HepG2 (cell line): Measurements from ENCODE around the gene MYLK. TPM values are rescaled to one million over a fixed set of nuclear protein-coding genes. Genes with fewer than 3 reads are reported as not detected.

Source experiments
- ATAC-seq: fragments of 200-7000 bp; cut with Tn5 transposase; 3 replicates; pipeline ENCODE4 v1.9.1; 2020; ENCODE audit warnings: mild to moderate bottlenecking, moderate library complexity
- BruUV-seq: library from RNA; stranded (reverse); fragments of 400-500 nt; replicated peaks from 2 replicates; lab custom pipeline; 2021; lab: Mats Ljungman, UMichigan
- CTCF ChIA-PET: fragments of 300-600 bp; formaldehyde crosslinking; extraction: SDS; loops from one replicate; lab custom pipeline; 2021; ENCODE audit warnings: low total read pairs, inconsistent platforms, low intra/inter-chr PET ratio; lab: Yijun Ruan, JAX
- POLR2A ChIA-PET: fragments of 350-600 bp; sonication (Branson Sonifier 250); formaldehyde crosslinking; loops from one replicate; lab custom pipeline; 2020; ENCODE audit warnings: antibody characterized with exemption, inconsistent platforms; lab: Yijun Ruan, JAX
- DNase-seq: peaks from one replicate; pipeline ENCODE4 v3.0.0-alpha.2; 2015; ENCODE audit warnings: low spot score
- FAIRE-seq: peaks from 3 replicates; lab custom pipeline; 2011; peaks lifted over from hg19 to GRCh38; lab: Jason Lieb, UNC
- H2AFZ ChIP-seq: one replicate; pipeline ENCODE4 v1.6.1; 2011; ENCODE audit warnings: low read length, inconsistent platforms
- H3K27ac ChIP-seq: fragments of 300-600 bp; 3 replicates; pipeline ENCODE4 v1.8.0; 2011; ENCODE audit warnings: mixed run types, mild to moderate bottlenecking, mixed read lengths, low read length, inconsistent platforms; ENCODE audit not compliant: insufficient read depth; ENCODE audit errors: extremely low read length
- H3K27me3 ChIP-seq, 2 experiments: fragments of 200-600 bp in 1 of 2; 2 replicates in 1 of 2; 3 replicates in 1 of 2; pipeline versions ENCODE4 v1.6.0 to v1.8.0; 2011; ENCODE audit warnings: low read length in 2 of 2, mild to moderate bottlenecking in 2 of 2, moderate library complexity in 2 of 2, inconsistent platforms in 1 of 2; ENCODE audit not compliant: insufficient read depth in 2 of 2, control insufficient read depth in 1 of 2
- H3K36me3 ChIP-seq, 2 experiments: fragments of 200-600 bp in 1 of 2; replicated peaks in 1 of 2; 2 replicates in 1 of 2; 3 replicates in 1 of 2; pipeline versions ENCODE4 v1.5.1 to v1.8.0; 2011; ENCODE audit warnings: low read length in 2 of 2, inconsistent platforms in 1 of 2; ENCODE audit not compliant: insufficient read depth in 2 of 2, control insufficient read depth in 1 of 2
- H3K4me1 ChIP-seq: 2 replicates; pipeline ENCODE4 v1.5.1; 2012; ENCODE audit warnings: low read length, inconsistent platforms; ENCODE audit not compliant: insufficient read depth
- H3K4me2 ChIP-seq: 2 replicates; pipeline ENCODE4 v1.6.0; 2011; ENCODE audit warnings: low read depth, low read length, inconsistent platforms
- H3K4me3 ChIP-seq, 3 experiments: fragments of 200-600 bp in 1 of 3; sonication (generic), shearing (Covaris generic) in 1 of 3; replicated peaks in 1 of 3; 2 replicates each; pipeline ENCODE4 v1.5.1; 2011 to 2016; ENCODE audit warnings: low read length in 3 of 3, inconsistent platforms in 2 of 3, low read depth in 2 of 3, mild to moderate bottlenecking in 2 of 3, control low read depth in 1 of 3, mixed read lengths in 1 of 3; ENCODE audit not compliant: insufficient read depth in 1 of 3
- H3K79me2 ChIP-seq: one replicate; pipeline ENCODE4 v1.6.1; 2011; ENCODE audit warnings: low read length, inconsistent platforms; ENCODE audit not compliant: insufficient read depth
- H3K9ac ChIP-seq: 2 replicates; pipeline ENCODE4 v1.6.0; 2011; ENCODE audit warnings: mild to moderate bottlenecking, low read depth, low read length, inconsistent platforms; ENCODE audit not compliant: insufficient read depth
- H3K9me3 ChIP-seq: 2 replicates; pipeline ENCODE4 v1.5.1; 2012; ENCODE audit warnings: mild to moderate bottlenecking, low read length
- H4K20me1 ChIP-seq: 2 replicates; pipeline ENCODE4 v1.6.0; 2011; ENCODE audit warnings: inconsistent platforms, mild to moderate bottlenecking, low read length, moderate library complexity; ENCODE audit not compliant: insufficient read depth
- GZF1 ChIP-seq: sonication (generic); formaldehyde crosslinking; IDR thresholded peaks from 2 replicates; pipeline ENCODE4 v1.5.1; 2020; ENCODE audit warnings: mild to moderate bottlenecking, missing genetic modification reagents
- HMGXB4 ChIP-seq, 2 experiments: sonication (generic) in 1 of 2; formaldehyde crosslinking in 1 of 2; IDR thresholded peaks; 2 replicates each; pipeline versions ENCODE4 v1.4.0 to v1.6.1; 2018 to 2020; ENCODE audit warnings: missing genetic modification reagents in 2 of 2, borderline replicate concordance in 1 of 2, low read depth in 1 of 2, mild to moderate bottlenecking in 1 of 2, missing biosample characterization in 1 of 2
- LRRFIP1 ChIP-seq: sonication (generic); formaldehyde crosslinking; conservative IDR thresholded peaks from 2 replicates; pipeline ENCODE4 v1.4.0; 2020; ENCODE audit warnings: missing genetic modification reagents
- MED13 ChIP-seq: sonication (generic); formaldehyde crosslinking; IDR thresholded peaks from 2 replicates; pipeline ENCODE4 v1.5.0; 2020; ENCODE audit warnings: missing genetic modification reagents
- SNAPC4 ChIP-seq: sonication (generic); formaldehyde crosslinking; IDR thresholded peaks from 2 replicates; pipeline ENCODE4 v1.4.0; 2020; ENCODE audit warnings: mild to moderate bottlenecking, missing genetic modification reagents
- TGIF2 ChIP-seq: IDR thresholded peaks from 2 replicates; pipeline ENCODE4 v1.6.1; 2016; ENCODE audit warnings: control low read depth, missing compliant biosample characterization
- TOE1 ChIP-seq: sonication (generic); formaldehyde crosslinking; IDR thresholded peaks from 2 replicates; pipeline ENCODE4 v1.4.0; 2020; ENCODE audit warnings: mild to moderate bottlenecking, missing genetic modification reagents
- ZBTB38 ChIP-seq: sonication (generic); formaldehyde crosslinking; IDR thresholded peaks from 2 replicates; pipeline ENCODE4 v1.5.1; 2020; ENCODE audit warnings: mild to moderate bottlenecking, missing genetic modification reagents
- ZBTB42 ChIP-seq: sonication (generic); formaldehyde crosslinking; IDR thresholded peaks from 2 replicates; pipeline ENCODE4 v1.5.0; 2020; ENCODE audit warnings: mild to moderate bottlenecking, missing genetic modification reagents
- ZFAT ChIP-seq: sonication (generic); formaldehyde crosslinking; conservative IDR thresholded peaks from 2 replicates; pipeline ENCODE4 v1.8.1; 2023; ENCODE audit warnings: missing genetic modification reagents, inconsistent platforms
- ZNF34 ChIP-seq: sonication (generic); formaldehyde crosslinking; IDR thresholded peaks from 2 replicates; pipeline ENCODE4 v1.4.0; 2020; ENCODE audit warnings: mild to moderate bottlenecking, missing genetic modification reagents, borderline replicate concordance
- ZNF558 ChIP-seq: sonication (generic); formaldehyde crosslinking; IDR thresholded peaks from 2 replicates; pipeline ENCODE4 v1.9.0; 2022; ENCODE audit warnings: mild to moderate bottlenecking, missing genetic modification reagents, borderline replicate concordance
- ZXDC ChIP-seq: sonication (generic); formaldehyde crosslinking; IDR thresholded peaks from 2 replicates; pipeline ENCODE4 v1.5.0; 2020; ENCODE audit warnings: mild to moderate bottlenecking, missing genetic modification reagents
- whole genome bisulfite sequencing: methylation state at CpG from one replicate; pipeline ENCODE4 v1.1.6; 2017; ENCODE audit warnings: low lambda C conversion rate; 5-methylcytosine and 5-hydroxymethylcytosine counted together
- in situ Hi-C: cut with HindIII; loops from 2 replicates; pipeline ENCODE4 v1.10.0; 2017; ENCODE audit warnings: low pct_unique_long_range_greater_than_20kb; ENCODE audit not compliant: extremely low pct_ligation_motif_present
- intact Hi-C: fragments of 100-400 bp; cut with micrococcal nuclease; formaldehyde crosslinking; loops from one replicate; pipeline ENCODE4 v1.10.0; 2022; ENCODE audit not compliant: unreplicated experiment
- polyA plus RNA-seq, 8 experiments: library from polyadenylated mRNA; depleted of rRNA in 3 of 8; stranded (reverse) in 7 of 8; unstranded in 1 of 8; fragments of >200 nt; fragmentation: Illumina TruSeq in 4 of 8; extraction: Trizol in 4 of 8; gene quantifications; 2 replicates each; pipeline versions ENCODE4 v1.2.1 to v1.2.3, GENCODE V29; 2011 to 2016; ENCODE audit warnings: low read depth in 4 of 8, missing spikeins in 1 of 8, mixed read lengths in 1 of 8; ENCODE audit not compliant: insufficient read depth in 1 of 8
- total RNA-seq, 5 experiments: library from RNA; depleted of rRNA; stranded (reverse); fragments of >200 nt; fragmentation: Illumina TruSeq; extraction: Trizol; gene quantifications; 2 replicates each; pipeline ENCODE4 v1.2.3, GENCODE V29; 2016; ENCODE audit warnings: low read depth in 1 of 5

Gene MYLK
- total and polyA plus RNA-seq, 2 of the 13 experiments (the other 11 are each of a cell fraction or from before 2014, with no cell fraction given), result 10.6 to 34.9 TPM

GRCh38 chr3:123663977-123664376, 220.2 kb downstream of the MYLK start:
- no peaks in the 10 kb centered on the region for H3K27me3 ChIP-seq
- CTCF ChIA-PET, result no interaction called here
- H3K79me2 ChIP-seq, result no peaks in the 10 kb centered on the region
- no peaks in the 10 kb centered on the region for H4K20me1 ChIP-seq
- peaks cover 17 to 34% of the 10 kb centered on the region in 2 experiments for H3K36me3 ChIP-seq
- DNase-seq (no peak), ATAC-seq (no peak), FAIRE-seq (no peak)
- no peak overlapping the region for H3K4me3 ChIP-seq
- no peaks in the 10 kb centered on the region for H3K4me1 ChIP-seq
- no peaks in the 10 kb centered on the region for H3K9me3 ChIP-seq
- no peak overlapping the region for H3K9ac ChIP-seq
- H3K4me2 ChIP-seq, result no peak overlapping the region
- H3K27ac ChIP-seq, result no peak overlapping the region
- 98% methylated on average over 9 of the region's 9 CpGs for WGBS
- POLR2A ChIA-PET, result interaction anchor here (1.4 kb wide), 1 partner anchor 11 kb away, joined by 3 read pairs; no protein-coding TSS in a partner anchor
- no TSS peak for BruUV-seq
- in situ Hi-C loops, result no loop called here
- H2AFZ ChIP-seq, result no peak overlapping the region
- intact Hi-C loops, result no loop called here
- TF ChIP-seq LRRFIP1 (CRISPR knock-in tag) (no peak), GZF1 (CRISPR knock-in tag) (no peak), ZNF558 (CRISPR knock-in tag) (no peak), ZNF34 (CRISPR knock-in tag) (no peak), TOE1 (CRISPR knock-in tag) (no peak), ZBTB38 (CRISPR knock-in tag) (no peak), TGIF2 (CRISPR knock-in tag) (no peak), ZFAT (CRISPR knock-in tag) (no peak), ZXDC (CRISPR knock-in tag) (no peak), ZBTB42 (no peak), SNAPC4 (CRISPR knock-in tag) (no peak), HMGXB4 (CRISPR knock-in tag; IDR thresholded peaks at IDR 0.05; ENCODE audit: borderline replicate concordance in 1 of 2, low read depth in 1 of 2) (no peak), MED13 (CRISPR knock-in tag) (no peak)
